Dermis lymphatic vessel endothelial cell (primary cell): ENCODE results near the gene CD163L1. TPM values are rescaled to one million over a fixed set of nuclear protein-coding genes. Genes with fewer than 3 reads are reported as not detected.

ENCODE experiments used
- total RNA-seq: library from RNA; depleted of rRNA; stranded (reverse); fragments of >200 nt; gene quantifications from 2 replicates; pipeline ENCODE4 v1.2.1, GENCODE V29; 2014

Gene CD163L1
- 16.1 and 19.0 TPM in 2 replicates for total RNA-seq

DNA sequence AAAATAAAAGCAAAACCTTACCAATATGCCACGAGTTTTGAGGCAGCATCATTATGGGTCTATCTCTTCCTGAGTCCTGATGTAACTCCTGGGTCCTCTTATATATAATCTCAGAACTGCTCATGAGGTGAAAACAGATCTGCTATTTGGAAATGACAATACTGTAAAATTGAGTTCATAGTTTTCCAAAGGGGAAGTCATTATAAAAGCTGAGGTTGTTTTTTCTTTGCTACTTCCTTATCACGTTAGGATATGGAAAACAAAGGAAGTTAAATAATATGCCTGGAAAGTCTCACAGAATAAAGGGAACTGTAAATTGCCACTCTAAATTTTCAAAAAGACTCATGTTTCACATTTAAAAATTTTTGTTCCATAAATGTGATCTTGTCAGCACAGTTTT lies at the start of gene CD163L1:
TSS of gene CD163L1 (minus strand) at position 78 of the 400 bp plus-strand sequence. CDS start at position 52, 26 bp downstream.

Other genes with a start within 250 kb of the CD163L1 start
- gene ACSM4, start 140.1 kb downstream of the CD163L1 start, total RNA-seq, result not detected in 2 replicates
- not detected in 2 replicates for gene CD163, start 59.6 kb upstream of the CD163L1 start, total RNA-seq
- gene APOBEC1, start 221.8 kb upstream of the CD163L1 start, total RNA-seq, result not detected in 2 replicates